Endothelial cell of umbilical vein (primary cell): Measurements from ENCODE around the gene EIF4A3. TPM values are rescaled to one million over a fixed set of nuclear protein-coding genes. Genes with fewer than 3 reads are reported as not detected.

Experiments
- BruUV-seq: library from RNA; stranded (reverse); fragments of 400-500 nt; replicated peaks from 2 replicates; lab custom pipeline; 2021; lab: Mats Ljungman, UMichigan
- CTCF ChIA-PET: fragments of 300-600, 350-600 bp; sonication (Branson Sonifier 250); formaldehyde crosslinking; loops from one replicate; lab custom pipeline; 2021; ENCODE audit warnings: antibody characterized with exemption, inconsistent platforms; lab: Charles Lee
- POLR2A ChIA-PET: fragments of 300-600, 350-600 bp; sonication (Branson Sonifier 250); formaldehyde crosslinking; loops from one replicate; lab custom pipeline; 2021; ENCODE audit warnings: antibody characterized with exemption, inconsistent platforms; lab: Charles Lee
- DNase-seq: peaks from one replicate; pipeline ENCODE4 v3.0.0-alpha.2; 2011; ENCODE audit warnings: low read depth, low spot score
- FAIRE-seq: peaks from 2 replicates; lab custom pipeline; 2011; peaks lifted over from hg19 to GRCh38; lab: Jason Lieb, UNC
- H2AFZ ChIP-seq: 2 replicates; pipeline ENCODE4 v1.6.0; 2012; ENCODE audit warnings: low read depth, low read length, control low read depth, inconsistent platforms
- H3K27ac ChIP-seq: 2 replicates; pipeline ENCODE4 v1.5.1; 2011; ENCODE audit warnings: low read depth, mild to moderate bottlenecking, control low read depth, low read length, moderate library complexity; ENCODE audit not compliant: insufficient read depth
- H3K27me3 ChIP-seq, 2 experiments: 2 replicates each; pipeline versions ENCODE4 v1.6.0 to v1.6.1; 2011; ENCODE audit warnings: low read length in 2 of 2, mixed read lengths in 1 of 2; ENCODE audit not compliant: control insufficient read depth in 2 of 2, insufficient read depth in 2 of 2
- H3K36me3 ChIP-seq, 2 experiments: 2 replicates in 1 of 2; 3 replicates in 1 of 2; pipeline ENCODE4 v1.5.1; 2011; ENCODE audit warnings: low read length in 2 of 2, mild to moderate bottlenecking in 1 of 2, moderate library complexity in 1 of 2; ENCODE audit not compliant: control insufficient read depth in 2 of 2, insufficient read depth in 2 of 2; ENCODE audit errors: extremely low read depth in 1 of 2
- H3K4me1 ChIP-seq: 3 replicates; pipeline ENCODE4 v1.5.1; 2011; ENCODE audit warnings: mild to moderate bottlenecking, low read length; ENCODE audit not compliant: control insufficient read depth, insufficient read depth; ENCODE audit errors: extremely low read depth
- H3K4me2 ChIP-seq: 2 replicates; pipeline ENCODE4 v1.6.1; 2011; ENCODE audit warnings: low read length, control low read depth, mixed read lengths; ENCODE audit not compliant: insufficient read depth
- H3K4me3 ChIP-seq, 3 experiments: fragments of 200-600 bp in 1 of 3; sonication (generic), shearing (Covaris generic) in 1 of 3; replicated peaks in 1 of 3; 2 replicates each; pipeline ENCODE4 v1.5.1; 2011 to 2016; ENCODE audit warnings: control low read depth in 3 of 3, low read length in 3 of 3, mild to moderate bottlenecking in 2 of 3, inconsistent platforms in 1 of 3, low read depth in 1 of 3, moderate library complexity in 1 of 3; ENCODE audit not compliant: insufficient read depth in 1 of 3
- H3K79me2 ChIP-seq: 2 replicates; pipeline ENCODE4 v1.6.0; 2012; ENCODE audit warnings: low read length, inconsistent platforms; ENCODE audit not compliant: control insufficient read depth, insufficient read depth
- H3K9ac ChIP-seq: replicated peaks from 2 replicates; pipeline ENCODE3; 2011; ENCODE audit warnings: low read length, control low read depth; ENCODE audit not compliant: insufficient read depth; ENCODE audit errors: extremely low read depth
- H3K9me1 ChIP-seq: replicated peaks from 3 replicates; pipeline ENCODE4 v1.6.0; 2011; ENCODE audit warnings: mild to moderate bottlenecking, low read length; ENCODE audit not compliant: control insufficient read depth, insufficient read depth; ENCODE audit errors: extremely low read depth
- H3K9me3 ChIP-seq: replicated peaks from 2 replicates; pipeline ENCODE4 v1.5.1; 2012; ENCODE audit warnings: low read length, inconsistent platforms; ENCODE audit not compliant: control insufficient read depth, insufficient read depth
- H4K20me1 ChIP-seq: replicated peaks from 2 replicates; pipeline ENCODE3; 2011; ENCODE audit warnings: mild to moderate bottlenecking, low read length; ENCODE audit not compliant: control insufficient read depth, insufficient read depth; ENCODE audit errors: extremely low read depth
- CTCF ChIP-seq, 2 donors: IDR thresholded peaks; 1 replicate in 1 of 2; 2 replicates in 1 of 2; pipeline ENCODE4 v1.5.1; 2011; ENCODE audit warnings: low read length in 2 of 2, mild to moderate bottlenecking in 2 of 2, moderate library complexity in 2 of 2, control low read depth in 1 of 2, inconsistent platforms in 1 of 2, low read depth in 1 of 2; ENCODE audit not compliant: insufficient read depth in 1 of 2; ENCODE audit errors: extremely low read depth in 1 of 2
- FOS ChIP-seq: IDR thresholded peaks from 2 replicates; pipeline ENCODE4 v1.6.1; 2011; ENCODE audit warnings: mild to moderate bottlenecking, low read length, moderate library complexity, borderline replicate concordance; ENCODE audit not compliant: insufficient read depth
- MAX ChIP-seq: IDR thresholded peaks from 2 replicates; pipeline ENCODE4 v1.6.1; 2011; ENCODE audit not compliant: insufficient read depth, insufficient read length
- MYC ChIP-seq: IDR thresholded peaks from one replicate; pipeline ENCODE4 v1.6.1; 2011; ENCODE audit warnings: mild to moderate bottlenecking, low read depth, low read length
- POLR2A ChIP-seq: IDR thresholded peaks from 2 replicates; pipeline ENCODE4 v1.6.1; 2012; ENCODE audit warnings: low read depth, mild to moderate bottlenecking, control low read depth, low read length
- dilution Hi-C: fragments of 300-500 bp; cut with MboI; formaldehyde crosslinking; loops from one replicate; pipeline ENCODE4 v1.15.0; 2019; ENCODE audit warnings: low sequenced_read_pairs; ENCODE audit not compliant: extremely low pct_ligation_motif_present
- intact Hi-C: fragments of 100-400 bp; cut with micrococcal nuclease; formaldehyde crosslinking; loops from one replicate; pipeline ENCODE4 v1.10.0; 2022
- polyA plus RNA-seq, 4 experiments: library from polyadenylated mRNA; depleted of rRNA in 3 of 4; stranded (reverse) in 3 of 4; unstranded in 1 of 4; fragments of >200 nt; gene quantifications; 2 replicates each; pipeline versions ENCODE4 v1.2.1 to v1.2.3, GENCODE V29; 2011 to 2012; ENCODE audit warnings: missing spikeins in 1 of 4
- total RNA-seq: library from RNA; stranded (reverse); gene quantifications from 2 replicates; pipeline ENCODE4 v1.2.3, GENCODE V29; 2021

The EIF4A3 gene
- total and polyA plus RNA-seq, 2 donors (not counting 3 experiments of a cell fraction or from before 2014, with no cell fraction given), result 90.4 to 94.5 TPM

GRCh38 chr17:80111702-80112470 lies 35.0 kb downstream of the EIF4A3 start:
- FAIRE-seq, result no peak
- ChIA-PET CTCF (interaction anchor here (0.9 kb wide), 1 partner anchor 13 kb away, joined by 3 read pairs; no protein-coding TSS in a partner anchor), POLR2A (no interaction called here)
- no peaks in the 10 kb centered on the region for H3K27me3 ChIP-seq
- H3K9me1 ChIP-seq, result no peaks in the 10 kb centered on the region
- H3K79me2 ChIP-seq, result no peaks in the 10 kb centered on the region
- no peak overlapping the region for H2AFZ ChIP-seq
- DNase-seq, result no peak
- dilution Hi-C loops, result no loop called here
- H3K4me2 ChIP-seq, result no peak overlapping the region
- intact Hi-C loops, result no loop called here
- TF ChIP-seq FOS (no peak), POLR2A (no peak), MAX (no peak), CTCF (IDR thresholded peaks at IDR 0.05; ENCODE audit: extremely low read depth in 1 of 2, insufficient read depth in 1 of 2, low read depth in 1 of 2, low read length in 2 of 2) (no peak), MYC (no peak)
- H3K9ac ChIP-seq, result no peak overlapping the region
- no peaks in the 10 kb centered on the region for H3K9me3 ChIP-seq
- no peak overlapping the region for H3K27ac ChIP-seq
- BruUV-seq, result no TSS peak
- no peak overlapping the region for H3K4me3 ChIP-seq
- H4K20me1 ChIP-seq, result no peaks in the 10 kb centered on the region
- no peaks in the 10 kb centered on the region for H3K4me1 ChIP-seq
- no peaks in the 10 kb centered on the region for H3K36me3 ChIP-seq
